ENCODE measurements around the gene ID4.

DNA sequence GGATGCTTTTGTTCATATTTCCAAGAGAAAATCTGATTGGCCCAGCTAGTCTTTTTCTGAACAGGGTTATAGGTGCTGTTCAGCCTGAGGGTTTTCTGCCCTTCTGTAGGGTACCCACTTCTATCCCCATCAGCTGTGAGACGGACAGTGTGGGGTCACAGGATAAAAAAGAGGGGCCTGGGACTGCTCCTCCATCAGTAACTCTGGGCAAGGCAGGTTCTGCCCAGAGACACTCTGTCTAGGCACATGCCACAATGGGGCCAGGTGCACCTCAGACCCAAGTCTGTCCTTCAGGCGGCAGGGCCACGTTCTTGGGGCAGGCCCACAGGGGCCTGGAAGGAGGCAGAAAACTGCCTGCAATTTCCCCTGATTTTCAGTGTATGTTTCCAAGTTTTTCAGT, 20.0 kb downstream of the ID4 start:
- TF ChIP-seq YY1 (IDR thresholded peaks at IDR 0.05; ENCODE audit: insufficient read depth, insufficient read length): no peak
- no peak for TF ChIP-seq ZNF274 (IDR thresholded peaks at IDR 0.05; ENCODE audit: low read depth, low read length)
- no peak for TF ChIP-seq SUZ12 (IDR thresholded peaks at IDR 0.05; ENCODE audit: extremely low read depth, insufficient read depth, insufficient read length)

Data from NT2/D1 (cell line).